Daoy (cell line): ENCODE measurements around the gene BEST2. TPM values are rescaled to one million over a fixed set of nuclear protein-coding genes. Genes with fewer than 3 reads are reported as not detected.

Experiments used
- DNase-seq: peaks from one replicate; pipeline ENCODE4 v3.0.0-alpha.2; 2015; ENCODE audit warnings: low read depth
- total RNA-seq: library from RNA; depleted of rRNA; stranded (reverse); fragments of >200 nt; shearing (Covaris generic); gene quantifications from 2 replicates; pipeline ENCODE4 v1.2.3, GENCODE V29; 2014

BEST2 gene
- total RNA-seq, 1 experiment from 2014 or later: not detected

DNA sequence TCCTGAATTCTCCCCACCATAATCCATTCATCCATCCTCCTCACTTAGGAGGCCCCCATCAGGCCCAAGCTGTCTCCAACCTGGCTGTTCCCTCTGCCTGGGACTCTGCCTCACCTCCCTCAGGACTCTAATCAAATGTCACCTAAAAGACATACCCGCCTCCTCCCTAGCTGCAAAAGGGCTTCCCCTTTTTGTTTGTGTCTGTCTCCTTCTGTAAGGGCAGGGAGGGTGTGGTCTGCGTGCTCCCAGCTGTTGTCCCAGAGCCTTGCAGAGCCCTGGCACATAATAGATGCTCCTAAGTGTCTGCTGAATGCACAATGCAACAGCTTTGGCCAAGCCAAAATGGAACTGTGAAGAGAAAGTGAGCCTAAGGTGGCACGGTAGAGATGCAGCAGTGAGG, 21.5 kb upstream of the BEST2 start:
- no peak for DNase-seq

DNA sequence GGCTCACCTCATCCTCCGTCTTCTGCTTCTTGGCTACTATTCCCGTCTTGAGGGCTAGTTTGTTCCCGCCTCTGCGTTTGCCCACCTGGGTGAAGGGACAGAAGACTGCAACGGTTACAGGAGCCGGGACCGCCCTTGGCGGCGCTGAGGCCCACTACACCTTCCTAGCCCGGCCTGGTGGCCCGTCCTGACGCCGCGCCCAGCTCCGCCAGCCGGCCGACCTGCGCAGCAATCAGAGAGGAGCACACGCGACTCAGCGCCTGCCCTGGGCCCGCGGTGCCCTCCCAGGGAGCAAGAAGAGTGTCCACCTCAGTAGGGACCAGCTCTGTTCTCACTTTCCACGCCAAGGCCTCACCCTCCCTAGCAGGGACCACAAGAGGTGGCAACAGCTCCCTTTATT, 20.3 kb upstream of the BEST2 start:
- DNase-seq: no peak

DNA sequence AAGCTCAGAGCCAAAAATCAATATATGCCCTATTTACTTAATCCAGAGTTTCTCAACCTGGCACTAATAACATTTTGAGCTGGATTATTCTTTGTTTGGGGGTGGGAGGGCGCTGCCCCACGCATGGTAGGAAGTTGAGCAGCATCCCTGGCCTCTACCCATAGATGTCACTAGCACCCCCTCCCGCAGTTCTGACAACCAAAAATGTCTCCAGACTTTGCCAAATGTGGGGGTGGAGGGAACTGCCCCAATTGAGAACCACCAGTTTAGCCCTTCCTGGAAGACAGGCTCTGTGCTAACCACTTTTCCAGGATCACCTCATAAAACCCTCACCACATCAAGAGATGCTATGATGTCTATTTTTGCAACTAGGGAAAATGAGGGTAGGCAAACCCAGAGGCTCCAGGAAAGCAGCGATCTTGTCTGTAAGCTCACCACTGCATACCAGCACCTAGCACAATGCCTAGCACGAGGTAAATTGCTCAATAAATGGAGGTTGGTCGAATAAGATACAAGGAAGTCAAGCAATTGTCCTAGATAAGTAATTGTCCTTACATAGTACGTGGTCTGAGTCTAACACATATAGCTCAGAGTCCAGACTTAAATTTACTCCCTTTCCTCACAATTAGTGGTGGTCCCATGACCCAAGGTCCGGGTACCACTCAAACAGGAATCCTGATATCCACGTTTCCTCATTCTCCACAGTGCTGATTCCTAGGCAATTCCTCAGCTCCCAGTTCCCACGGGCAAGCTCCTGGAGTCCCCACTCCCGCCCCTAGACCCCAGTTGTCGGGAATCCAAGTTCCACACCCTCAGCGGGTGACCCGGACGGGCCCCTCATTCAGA, 18.0 kb upstream of the BEST2 start:
- DNase-seq: peak; percentile 51

- peak; percentile 99 for DNase-seq
These were observed 14.4 kb upstream of the BEST2 start, which contains the start of gene GET3 for GRCh38 chr19:12736995-12737834. Gene GET3, plus strand, starts transcription at chr19:12737497. Its CDS starts 9 bp downstream, at chr19:12737506.

DNA sequence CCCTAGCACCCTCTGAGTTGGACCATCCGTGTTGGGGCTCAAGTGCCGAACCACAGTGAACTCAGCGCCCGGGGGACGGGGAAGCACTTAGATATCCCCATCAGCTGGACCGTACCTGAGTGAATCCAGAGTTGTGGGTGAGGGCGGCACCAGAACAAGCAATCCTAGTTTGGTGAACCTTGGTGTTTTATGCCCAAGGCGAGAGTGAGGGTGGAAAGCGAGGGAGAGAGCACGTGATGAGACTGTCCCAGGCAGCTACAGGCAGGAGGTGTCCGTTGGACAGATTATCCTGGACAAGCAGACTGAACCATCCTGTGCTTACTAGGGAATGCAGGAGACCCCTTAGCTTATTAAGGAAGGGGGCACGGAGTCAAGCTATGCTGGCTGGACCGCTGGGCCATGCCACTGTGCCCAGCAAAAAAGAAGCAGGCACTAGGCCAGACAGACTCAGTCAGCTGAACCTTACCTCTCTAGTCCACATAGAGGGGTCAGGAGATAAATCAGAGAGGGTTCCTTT, 13.7 kb upstream of the BEST2 start:
- DNase-seq: no peak

- peak; percentile 81 for DNase-seq
These were observed 6.3 kb upstream of the BEST2 start for GRCh38 chr19:12745166-12745897.

DNA sequence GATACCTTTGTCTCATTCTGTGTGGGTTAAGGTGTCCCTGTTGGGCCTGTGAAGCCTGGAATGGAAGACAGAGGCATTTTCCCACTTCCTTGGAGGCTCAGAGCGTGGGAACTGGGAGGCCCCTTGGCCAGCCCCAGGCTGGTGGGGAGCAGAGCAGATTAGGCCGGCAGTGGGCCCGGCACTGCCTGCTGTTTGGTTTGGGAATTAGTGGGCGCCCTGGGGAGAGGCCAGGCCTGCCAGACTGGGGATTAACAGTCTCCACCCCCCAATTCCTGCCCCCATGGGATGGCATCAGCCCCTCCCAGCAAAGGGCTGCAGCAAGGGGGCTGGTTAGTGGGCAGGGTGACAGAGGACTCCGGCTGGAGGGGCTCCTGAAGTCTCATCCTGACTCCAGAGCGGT, 3.1 kb upstream of the BEST2 start:
- DNase-seq: no peak

- peak; percentile 68 for DNase-seq
These were observed 1.6 kb upstream of the BEST2 start for GRCh38 chr19:12749938-12750521.

DNA sequence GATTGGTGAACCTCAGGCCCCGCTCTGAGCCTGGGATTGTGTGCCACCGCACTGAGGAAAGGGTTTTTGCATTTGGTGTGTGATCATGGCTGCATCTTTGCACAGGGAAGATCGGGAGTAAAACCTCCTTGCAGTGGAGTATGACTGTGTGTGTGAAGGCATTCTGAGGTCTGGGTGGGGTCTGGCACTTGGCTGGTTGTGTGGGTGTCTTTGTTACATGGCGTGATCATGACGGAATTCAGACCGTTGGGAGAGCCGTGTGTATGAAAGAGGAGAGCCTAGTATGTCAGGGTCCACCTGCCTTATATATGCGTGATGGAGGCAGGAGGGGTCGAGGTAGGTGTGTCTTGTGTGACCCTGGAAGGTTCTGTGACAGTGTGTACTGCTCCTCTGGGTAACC, 740 bp upstream of the BEST2 start:
- peak; percentile 42 for DNase-seq

DNA sequence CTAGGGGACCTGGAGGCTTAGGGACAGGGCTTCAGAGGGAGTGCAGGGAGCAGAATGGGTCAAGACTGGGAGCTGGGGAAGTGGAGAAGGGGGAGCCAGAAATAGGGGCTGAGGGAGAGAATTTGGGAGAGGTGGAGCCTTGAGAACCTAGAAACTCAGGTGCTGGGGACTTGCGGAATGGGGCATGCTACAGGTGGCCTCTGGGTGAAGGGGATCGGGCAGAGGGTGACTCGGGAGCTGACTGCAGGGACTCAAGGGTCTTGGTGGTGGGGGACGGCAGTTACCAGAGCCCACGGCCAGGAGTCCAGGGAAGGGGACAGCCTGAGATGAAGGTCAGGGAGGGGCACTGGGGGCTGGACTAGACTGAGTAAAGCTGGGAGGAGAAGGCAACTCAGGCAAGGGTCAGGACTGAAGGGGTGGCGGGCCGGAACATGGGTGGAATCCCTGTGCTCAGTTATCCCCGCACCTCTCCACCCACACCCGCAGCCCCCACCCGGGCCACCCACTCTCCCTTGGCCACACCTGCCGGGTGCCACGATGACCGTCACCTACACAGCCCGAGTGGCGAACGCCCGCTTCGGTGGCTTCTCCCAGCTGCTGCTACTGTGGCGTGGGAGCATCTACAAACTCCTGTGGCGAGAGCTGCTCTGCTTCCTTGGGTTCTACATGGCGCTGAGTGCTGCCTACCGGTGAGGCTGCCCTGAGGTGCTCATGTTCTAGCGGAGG, 628 bp downstream of the BEST2 start:
- DNase-seq: no peak

DNA sequence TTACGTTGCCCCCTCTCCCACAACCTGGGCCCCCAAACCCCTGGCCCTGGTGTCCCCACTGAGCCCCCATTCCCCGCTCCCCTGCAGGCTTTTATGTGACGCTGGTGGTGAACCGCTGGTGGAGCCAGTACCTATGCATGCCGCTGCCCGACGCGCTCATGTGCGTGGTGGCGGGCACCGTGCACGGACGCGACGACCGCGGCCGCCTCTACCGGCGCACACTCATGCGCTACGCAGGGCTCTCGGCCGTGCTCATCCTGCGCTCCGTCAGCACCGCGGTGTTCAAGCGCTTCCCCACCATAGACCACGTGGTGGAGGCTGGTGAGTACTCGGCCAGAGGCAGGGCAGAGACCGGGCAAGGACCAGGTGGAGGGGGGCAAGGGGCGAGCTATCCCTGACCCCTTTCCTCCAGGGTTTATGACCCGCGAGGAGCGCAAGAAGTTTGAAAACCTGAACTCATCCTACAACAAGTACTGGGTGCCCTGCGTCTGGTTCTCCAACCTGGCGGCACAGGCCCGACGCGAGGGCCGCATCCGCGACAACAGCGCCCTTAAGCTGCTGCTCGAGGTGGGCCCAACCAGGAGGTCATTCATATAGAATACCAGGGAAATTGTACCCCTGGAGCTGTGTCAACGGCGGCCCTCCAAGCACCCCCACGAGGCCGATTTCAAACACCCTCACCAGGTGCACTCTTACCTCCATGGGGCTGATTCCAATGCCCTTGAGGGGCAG, 3.0 kb downstream of the BEST2 start:
- DNase-seq: no peak

GRCh38 chr19:12756150-12756883, 4.7 kb downstream of the BEST2 start:
- no peak for DNase-seq

DNA sequence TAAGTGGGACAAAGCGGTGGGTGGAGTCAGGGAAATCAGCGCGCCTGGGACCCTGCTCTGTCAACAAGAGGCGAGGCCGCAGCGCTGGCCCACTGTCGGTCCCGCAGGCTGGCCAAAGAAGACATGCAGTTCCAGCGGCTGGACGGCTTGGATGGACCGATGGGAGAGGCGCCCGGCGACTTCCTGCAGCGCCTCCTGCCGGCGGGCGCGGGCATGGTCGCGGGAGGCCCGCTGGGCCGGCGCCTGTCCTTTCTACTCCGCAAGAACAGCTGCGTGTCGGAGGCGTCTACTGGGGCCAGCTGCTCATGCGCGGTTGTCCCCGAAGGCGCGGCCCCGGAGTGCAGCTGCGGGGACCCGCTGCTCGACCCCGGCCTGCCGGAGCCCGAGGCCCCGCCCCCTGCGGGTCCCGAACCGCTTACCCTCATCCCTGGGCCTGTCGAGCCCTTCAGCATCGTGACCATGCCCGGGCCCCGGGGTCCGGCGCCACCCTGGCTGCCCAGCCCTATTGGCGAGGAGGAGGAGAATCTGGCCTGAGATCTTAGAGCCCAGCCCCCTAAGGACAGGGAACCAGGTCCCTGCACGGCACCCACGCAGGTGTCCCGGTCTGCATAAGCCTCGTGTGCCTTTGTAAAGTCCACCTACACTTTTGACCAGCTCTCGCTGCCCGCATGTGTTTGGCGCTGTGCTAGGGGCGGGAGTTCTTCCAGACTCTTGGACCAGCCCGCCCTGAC, 6.1 kb downstream of the BEST2 start:
- peak; percentile 72 for DNase-seq

DNA sequence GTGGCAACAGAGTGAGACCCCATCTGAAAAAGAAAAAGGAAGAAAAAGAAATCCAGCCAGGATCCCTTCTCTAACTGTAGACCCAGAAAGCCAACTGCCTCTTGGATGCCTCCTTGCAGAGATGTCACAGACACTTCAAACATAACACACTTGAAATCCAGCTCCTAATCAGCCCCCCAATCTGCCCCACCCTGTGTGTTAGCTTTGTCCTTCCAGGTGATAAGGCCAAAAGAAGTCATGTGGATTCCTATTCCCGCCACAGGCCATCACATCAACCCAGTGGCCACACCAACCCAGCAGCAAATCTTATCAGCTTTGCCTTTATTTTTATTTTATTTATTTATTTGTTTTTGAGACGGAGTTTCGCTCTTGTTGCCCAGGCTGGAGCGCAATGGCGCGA, 8.1 kb downstream of the BEST2 start:
- DNase-seq: no peak

GRCh38 chr19:12763100-12763499, 11.5 kb downstream of the BEST2 start:
- no peak for DNase-seq

DNA sequence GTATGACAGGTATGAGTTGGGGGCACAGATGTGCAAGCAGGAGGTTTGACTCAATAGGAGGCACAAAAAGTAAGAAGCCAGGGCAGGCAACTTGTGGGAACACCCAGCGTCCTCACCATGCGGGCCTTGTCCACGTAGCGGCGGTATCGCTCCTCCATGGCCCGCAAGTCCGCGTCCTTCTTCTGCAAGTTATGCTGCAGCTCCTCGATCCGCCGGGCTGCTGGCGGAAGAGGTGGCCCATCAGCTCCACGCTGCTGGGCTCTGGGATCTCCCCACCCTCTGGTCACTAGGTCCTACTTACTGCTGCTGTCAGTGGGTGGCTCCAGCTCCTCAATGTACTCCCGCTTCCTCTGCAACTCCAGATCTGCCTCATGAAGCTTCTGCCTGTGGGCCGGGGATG, 13.1 kb downstream of the BEST2 start:
- no peak for DNase-seq

DNA sequence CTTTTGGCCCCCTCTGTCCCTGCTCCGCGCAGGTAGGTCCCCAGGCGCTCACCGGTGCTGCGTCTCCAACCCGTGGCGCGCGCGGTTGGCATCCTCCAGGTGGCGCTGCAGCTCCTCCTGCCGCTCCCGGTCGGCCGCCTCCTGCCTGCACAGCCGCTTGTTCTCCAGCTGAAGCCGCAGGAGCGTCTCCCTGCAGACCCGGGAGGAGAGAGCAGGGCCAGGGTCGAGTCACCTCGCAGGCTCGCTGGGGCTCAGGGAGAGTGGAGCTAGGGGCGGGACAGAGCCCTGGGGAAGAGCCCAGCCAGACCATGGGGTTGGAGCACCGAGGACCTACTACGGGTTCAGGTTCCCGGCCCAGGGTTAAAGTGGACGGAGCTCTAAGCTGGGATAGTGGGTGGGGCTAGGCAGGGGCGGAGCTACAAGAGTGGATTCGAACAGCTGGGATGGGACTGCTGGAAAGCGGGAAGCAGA, 14.5 kb downstream of the BEST2 start:
- DNase-seq: peak; percentile 92

DNA sequence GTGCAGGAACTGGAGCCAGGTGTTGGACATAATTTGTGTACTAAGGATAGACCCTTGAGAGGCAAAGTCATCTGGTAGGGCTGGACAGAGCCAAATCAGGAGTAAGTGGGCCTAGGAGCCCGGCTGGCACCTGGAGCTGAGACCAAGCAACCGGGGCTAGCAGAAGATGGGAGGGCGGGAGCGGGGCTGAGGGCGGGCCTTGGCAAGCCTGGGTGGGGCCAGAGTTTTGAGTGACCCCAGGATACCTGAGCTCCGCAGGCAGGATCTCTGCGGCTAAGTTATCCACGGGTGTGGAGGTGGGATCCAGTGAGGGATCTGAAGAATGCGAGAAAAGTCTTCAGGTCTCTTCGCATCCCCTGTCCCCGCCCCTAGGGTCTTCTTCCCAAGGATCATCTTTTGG, 15.6 kb downstream of the BEST2 start:
- DNase-seq: no peak

DNA sequence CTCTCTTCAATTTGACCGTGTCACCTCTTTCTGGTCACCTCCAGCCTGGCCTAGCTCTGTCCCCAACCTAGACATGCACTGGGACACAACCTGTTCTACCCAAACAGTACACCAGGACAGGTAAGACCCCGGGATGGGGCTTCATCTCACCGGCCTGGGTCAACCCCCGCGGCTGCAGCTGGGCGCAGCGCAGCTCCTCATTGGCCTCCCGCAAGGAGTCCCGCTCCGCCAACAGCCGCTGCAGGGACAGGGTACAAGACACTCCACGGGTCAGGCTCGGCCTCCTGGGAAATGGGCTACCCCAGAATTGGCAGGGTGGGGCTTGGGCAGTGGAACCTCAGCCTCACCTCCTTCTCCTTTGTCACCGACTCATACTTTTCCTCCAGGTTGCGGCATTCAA, 16.1 kb downstream of the BEST2 start:
- DNase-seq: no peak
